Measurements from ENCODE around the gene GUCA1A.
A peak's percentile ranks its signal among the peaks of the same experiment; 100 is the strongest.

Gene GUCA1A

DNA sequence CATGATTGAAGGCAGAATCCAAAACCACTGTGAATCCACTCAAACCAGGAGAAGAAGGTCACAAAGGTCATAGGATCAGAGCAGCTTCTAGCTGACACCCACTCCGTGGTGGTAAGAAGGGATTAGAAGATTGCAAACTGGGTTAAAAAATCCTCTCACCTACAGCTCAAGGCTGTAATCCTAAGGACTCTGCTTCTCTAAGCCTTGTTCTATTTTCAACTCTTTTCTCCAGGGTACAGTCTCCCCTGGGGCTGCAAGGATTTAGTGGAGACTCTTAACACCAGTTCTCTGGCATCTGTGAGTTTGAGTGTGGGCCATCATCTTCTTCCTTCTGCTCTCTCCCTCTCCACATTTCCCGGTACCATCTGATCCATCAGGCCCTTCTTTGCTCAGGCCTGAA is at the start of gene GUCA1A:
Gene GUCA1A, plus strand, starts transcription at position 264 of the 400 bp plus-strand sequence. CDS start 250 bp downstream, outside the sequence.
- no peak for DNase-seq

DNA sequence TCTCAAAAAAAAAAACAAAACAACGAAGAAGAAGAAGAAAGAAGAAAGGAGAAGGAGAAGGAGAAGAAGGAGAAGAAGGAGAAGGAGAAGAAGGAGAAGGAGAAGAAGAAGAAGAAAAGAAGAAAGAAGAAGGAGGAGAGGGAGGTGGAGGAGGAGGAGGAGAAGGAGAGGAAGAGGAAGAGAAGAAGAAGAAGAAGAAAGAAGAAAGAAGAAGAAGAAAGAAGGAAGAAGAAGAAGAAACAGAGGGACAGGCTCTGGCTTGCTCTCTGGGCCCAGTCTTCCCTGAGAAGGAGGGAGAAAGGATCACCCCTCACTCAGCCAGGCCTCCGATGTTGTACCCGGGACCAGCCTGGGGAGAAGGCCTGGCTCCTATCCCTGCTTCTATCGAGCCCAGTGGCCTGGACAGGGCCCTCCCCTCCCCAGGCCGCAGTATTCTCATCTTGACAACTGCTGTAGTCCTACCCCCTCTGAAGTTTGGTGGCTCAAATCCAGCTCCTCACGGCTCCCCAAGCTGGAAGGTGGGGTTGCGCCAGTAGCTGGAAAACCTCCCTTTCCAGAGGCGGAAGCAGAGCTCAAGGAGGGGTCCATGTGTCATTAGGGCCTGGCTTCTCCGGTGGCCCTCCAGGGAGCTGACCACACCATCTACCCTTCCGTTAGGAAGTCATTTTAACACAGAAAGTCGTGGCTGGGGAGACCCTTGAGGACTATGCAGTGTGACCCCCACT is 49.6 kb upstream of the GUCA1A start:
- DNase-seq, result no peak

DNA sequence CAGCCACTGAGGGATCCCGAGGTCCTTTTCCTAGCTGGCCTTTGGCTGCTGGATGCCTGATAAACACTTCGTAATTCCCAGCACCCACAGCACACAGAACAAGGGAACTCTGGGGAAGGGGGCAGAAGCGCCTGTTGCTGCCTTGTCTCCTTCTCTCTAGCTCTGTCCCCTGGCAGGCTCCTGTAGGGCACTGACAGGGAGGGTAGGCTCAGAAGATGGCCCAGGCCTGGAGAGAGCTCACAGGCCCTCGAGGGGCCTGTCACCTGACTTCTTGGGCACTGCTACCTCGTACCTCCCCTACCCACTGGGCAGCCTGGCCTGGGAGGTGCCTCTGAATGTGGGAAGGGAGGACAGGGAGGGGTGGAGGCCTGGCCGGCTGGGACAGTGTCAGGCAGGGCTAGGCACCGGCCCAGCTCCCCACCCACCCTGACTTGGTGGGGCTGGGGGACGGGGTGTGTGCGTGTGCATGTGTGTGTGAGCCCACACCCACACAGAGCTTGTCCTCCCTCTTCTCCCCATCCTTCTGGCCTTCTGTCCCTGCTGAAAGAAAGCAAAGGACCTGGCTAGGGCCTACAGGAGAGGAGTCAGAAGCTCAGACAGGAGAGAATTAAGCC is 48.8 kb upstream of the GUCA1A start:
- DNase-seq, result no peak

DNA sequence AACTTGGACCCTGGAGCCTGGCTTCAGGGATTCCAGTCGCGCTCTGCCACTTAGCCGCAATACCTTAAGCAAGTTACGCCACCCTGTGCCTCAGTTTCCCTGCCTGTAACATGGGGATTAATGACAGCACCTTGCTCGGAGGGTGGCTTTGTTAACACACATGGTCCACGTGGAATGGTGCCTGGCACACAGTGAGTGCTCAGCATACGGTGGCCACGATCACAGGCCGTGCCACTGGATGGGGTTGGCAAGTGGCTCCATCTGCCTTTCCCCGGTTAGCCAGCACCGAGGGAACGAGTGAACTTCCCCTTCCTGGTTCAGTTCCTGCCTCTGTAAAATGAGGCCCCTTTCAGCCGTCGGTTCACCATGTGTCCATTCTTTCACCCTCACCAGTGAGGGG is 47.9 kb upstream of the GUCA1A start:
- DNase-seq, result no peak

DNA sequence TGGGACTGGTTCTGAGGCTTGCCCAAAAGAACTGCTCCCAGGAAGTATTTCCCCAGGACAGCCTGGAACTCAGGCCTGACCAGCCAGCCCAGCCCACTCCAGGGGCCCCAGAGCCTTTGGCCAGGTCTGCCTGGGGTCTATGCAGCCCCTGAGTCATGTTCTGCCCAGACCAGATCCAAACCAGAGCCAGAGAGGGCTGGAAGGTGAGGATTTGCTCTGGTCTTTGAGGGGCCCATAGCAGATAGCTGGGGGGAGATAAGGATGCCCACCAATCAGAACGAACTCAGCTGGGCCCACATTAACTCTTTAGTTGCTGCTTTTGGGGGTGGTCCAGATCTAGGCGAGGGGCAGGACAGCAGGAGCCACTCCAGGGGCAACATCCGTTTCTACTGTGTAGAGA is 47.5 kb upstream of the GUCA1A start:
- no peak for DNase-seq

DNA sequence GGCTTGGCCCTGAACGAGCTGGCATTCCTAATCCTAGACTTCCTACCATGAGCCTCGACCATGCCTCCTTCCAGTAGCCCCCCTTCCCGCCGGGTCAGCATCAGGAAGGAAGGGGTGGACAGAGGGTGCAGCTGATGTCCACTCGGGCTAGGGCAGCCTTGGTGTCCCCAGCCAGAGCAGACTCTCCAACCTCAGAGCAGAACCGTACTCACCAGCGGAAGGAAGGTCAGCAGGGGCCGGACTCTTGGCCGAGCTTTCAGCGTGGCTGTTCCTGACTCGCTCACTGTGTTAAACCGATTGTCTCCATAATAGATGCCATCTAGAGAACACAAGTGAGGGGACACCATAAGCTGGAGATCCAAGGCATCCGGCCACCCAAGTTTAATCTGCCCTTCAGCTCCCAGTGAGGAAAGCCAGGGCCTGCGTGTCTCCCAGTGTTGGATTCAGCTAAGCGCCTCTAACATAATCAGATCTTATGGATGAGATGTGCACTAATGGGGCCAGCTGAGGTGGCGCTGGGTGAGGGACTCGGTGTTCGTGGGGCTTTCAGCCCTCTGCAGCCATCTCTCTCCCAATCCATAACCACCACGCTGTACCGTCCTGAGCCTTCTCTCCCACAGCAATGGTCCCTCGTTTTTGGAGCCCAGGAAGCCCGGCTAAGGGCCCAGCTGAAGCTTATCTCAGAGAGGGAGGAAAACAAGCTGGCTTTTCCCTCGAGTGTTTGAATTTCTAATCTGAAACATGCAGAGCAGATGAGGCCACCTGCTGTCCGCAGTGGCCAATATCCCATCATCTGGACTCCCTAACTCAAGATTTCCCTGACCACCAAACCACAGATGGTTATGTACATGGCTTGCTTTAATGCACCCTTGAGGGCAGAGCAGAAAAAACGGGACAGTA is 44.5 kb upstream of the GUCA1A start:
- DNase-seq, result no peak

DNA sequence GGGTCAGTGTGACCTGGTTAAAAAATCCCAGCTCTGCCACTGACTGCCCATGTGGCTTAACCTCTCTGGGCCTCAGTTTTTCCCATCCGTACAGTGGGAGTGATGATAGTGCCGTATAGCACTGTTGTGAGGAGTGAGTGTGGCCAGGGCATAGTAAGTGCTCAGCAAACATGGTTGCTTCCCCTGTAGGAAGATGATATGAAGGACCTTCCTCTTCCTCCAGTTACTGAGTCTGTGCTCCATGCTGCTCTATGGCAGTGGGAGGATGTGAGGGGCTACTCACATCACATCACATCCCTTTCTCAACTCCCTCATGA is 43.8 kb upstream of the GUCA1A start:
- DNase-seq, result no peak

DNA sequence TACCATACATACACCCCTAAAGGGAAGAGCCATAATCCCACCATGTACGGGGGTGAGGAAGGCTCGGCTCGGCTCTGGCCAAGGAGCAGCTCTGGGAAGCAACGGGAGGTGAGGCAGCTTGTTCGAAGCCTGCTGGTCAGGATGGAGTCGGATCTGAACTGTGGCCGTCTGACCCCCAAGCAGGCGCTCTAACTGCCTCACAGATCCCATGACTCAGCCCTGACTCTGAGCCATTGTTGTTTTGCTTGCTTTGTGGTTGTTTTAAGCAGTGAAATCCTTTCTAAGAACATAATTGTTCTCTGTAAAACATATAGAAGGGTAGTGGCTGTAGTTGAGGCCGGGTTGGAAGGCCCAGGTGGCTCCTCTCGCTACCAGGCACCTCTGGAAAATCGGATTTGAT is 41.6 kb upstream of the GUCA1A start:
- no peak for DNase-seq

DNA sequence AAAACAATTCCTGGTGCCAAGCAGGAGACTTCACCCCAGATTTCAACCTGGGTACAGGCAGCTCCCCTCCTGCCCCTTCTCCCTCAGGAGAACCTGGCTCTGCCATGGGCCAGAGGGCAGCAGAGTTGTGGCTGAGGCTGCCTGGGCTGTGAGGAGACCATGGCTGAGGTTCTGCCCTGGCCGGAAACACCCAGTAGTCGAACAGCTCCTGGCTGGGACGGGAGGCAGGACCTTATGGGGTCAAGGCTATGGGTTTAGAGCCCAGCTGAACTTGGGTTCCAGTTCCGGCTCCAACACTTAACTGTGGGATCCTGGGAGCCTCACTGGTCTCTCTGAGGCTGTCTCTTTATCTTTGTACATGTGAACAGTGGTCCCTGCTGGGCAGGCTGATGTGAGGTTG is 39.2 kb upstream of the GUCA1A start:
- DNase-seq, result no peak

DNA sequence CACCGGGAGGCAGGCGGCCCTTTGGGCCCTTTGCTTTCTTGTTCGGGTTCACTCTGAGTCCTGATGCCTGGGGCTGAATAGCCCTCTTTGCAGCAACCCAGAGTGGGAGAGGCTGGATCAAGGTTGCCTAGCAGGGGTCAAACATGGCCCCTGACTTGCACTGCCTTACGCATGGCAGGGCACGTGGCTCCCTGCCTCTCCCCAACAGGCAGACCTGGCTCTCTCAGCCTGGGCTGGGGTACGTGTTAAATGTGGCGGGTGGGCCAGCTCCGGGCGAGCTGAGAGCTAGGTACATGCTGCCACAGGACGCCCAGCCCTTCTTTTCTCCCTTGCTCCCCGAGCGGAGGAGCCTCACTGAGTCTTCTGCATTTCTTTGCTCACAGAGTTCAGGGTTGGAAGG is 38.0 kb upstream of the GUCA1A start:
- DNase-seq, result no peak

DNA sequence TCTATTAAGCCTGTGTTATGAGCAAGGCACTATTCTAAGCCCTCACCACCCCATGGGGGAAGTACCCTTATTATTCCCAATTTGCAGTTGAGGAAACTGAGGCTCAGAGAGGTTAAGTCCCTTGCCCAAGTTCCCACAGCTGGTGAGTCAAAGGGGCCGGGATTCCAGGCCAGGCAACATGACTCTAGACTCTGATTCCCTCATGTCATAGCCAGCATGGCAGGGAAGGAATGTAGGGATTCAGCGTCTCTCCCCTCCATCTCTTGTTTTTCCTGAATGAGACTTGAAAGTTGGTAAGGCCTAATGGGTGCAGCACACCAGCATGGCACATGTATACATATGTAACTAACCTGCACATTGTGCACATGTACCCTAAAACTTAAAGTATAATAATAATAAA is 37.4 kb upstream of the GUCA1A start:
- no peak for DNase-seq

DNA sequence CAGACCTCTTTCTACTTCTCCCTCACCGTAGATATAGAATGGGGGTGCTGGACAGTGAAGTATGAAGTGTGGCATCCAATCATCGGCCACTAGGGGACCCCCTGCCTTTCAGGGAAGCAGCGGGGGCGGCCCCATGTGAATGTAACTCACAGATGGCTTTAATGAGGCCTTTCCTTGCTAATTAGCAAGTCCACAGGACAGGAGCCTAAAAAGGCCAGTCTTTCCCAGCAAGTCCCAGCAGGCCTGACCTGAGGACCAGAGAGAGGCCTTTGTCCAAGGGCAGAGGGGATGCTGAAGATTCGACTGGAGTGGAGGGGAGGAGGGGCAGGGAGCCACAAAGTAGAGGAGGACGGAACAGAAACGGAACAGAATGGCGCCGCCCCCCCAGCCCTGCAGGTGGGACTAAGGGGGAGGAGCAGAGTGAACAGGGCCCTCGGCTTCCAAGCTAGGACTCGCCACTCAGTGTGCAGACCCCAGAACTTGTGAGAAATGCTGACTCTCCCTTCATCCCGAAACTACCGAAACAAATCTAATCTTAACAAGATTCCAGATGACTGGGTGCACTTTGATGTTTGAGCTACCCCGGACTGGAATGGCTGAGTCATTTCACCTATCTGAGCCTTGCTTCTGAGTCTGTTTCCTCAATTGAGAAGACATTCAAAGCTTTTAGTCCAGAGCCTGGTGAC is 36.5 kb upstream of the GUCA1A start:
- peak; percentile 10 for DNase-seq

DNA sequence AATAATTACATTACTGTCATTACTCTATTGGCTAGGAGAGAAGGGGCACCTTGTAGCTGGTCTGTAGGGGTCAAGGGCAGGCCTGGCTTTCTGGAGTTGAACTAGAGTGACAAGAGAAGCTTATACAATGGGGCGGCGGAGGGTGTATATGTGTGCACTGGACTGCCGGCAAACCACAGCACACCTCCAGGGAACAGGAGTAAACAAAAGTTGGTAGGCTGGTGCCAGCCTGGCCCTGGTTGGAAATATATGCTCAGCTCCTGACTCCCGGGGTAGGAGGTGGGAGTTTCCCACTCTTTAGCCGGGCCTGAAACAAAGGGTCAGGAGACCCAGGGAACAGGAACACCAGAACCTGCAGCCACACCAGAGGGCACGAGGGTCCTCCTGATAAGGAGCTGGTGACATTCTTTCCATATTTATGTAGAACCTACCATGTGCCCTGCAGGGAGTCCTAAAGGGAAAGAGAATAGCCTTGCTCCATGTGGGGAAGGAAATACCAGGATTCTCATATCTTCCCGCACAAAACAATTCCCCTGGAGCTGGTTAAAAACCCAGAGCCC is 35.9 kb upstream of the GUCA1A start:
- DNase-seq, result no peak

DNA sequence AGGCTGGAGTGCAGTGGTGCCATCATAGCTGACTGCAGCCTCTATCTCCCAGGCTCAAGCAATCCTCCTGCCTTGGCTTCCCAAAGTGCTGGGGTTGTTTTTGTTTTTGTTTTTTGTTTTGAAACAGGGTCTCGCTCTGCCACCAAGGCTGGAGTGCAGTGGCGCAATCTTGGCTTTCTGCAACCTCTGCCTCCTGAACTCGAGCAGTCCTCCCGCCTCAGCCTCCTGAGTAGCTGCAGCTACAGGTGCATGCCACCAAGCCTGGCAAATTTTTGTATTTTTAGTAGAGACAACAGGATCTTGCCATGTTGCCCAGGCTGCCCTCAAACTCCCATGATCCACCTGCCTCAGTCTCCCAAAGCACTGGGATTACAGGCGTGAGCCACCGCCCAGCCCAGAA is 35.0 kb upstream of the GUCA1A start:
- no peak for DNase-seq

DNA sequence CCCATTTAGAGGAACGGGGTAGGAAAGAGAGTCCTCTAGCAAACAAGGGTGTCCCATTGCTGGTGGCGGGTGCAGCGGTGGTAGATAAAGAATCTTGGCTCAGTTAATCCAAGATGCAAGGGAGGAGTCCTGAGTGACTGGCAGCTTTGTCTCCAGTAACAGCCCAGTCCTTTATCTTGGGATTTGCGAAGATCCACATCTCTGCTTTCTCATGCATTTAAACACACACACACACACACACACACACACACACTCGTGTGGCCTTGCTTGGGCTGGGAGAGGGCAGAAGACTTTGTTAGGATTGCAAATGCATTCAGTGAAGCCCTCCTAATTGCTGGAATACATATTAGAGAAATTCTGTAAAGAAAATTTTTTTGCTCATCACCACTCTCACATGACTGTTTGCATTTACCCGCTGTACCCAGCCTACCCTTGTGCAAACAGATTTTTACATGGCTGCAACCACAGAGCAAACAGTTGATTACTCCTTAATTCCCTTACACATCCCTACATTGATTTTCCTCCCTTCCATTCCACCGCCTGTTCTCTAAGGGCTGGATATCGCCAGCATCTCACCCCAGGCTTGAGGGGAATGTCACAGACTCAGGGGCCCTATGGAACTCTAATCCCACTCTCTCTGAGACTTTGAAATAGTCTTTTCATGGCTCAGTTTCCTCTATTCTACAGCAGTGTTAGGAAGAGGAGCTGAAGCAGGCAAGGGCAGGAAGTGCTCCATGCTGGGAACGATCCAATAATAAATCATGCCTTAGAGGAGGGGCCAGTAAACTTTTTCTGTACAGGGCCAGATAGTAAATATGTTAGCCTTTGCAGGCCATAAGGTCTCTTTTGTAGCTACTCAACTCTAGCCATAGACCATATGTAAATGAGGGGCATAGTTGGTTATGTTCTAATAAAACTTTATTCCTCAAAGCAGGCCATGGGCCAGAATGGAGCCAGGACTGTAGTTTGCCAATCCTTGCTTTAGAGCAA is 34.2 kb upstream of the GUCA1A start:
- no peak for DNase-seq

DNA sequence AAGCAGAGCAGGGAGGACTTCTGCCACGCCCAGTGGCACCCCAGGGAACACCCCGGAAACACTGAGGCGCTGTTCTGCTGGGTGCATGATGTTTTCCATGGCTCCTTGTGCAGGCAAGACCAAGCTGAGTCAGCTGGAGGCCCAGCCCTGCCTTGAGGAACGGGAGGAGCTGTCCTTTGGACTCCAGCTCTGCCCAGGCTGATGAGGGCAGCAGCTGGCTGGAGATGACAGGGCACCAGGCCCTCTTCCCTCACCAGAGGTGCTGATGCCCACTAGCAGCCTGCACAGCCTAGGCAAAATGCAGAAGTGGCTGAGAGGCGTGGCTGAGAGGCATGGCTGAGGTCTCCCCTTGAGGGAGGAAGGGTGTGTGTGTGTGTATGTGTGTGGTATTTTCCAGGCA is 33.1 kb upstream of the GUCA1A start:
- DNase-seq, result no peak

DNA sequence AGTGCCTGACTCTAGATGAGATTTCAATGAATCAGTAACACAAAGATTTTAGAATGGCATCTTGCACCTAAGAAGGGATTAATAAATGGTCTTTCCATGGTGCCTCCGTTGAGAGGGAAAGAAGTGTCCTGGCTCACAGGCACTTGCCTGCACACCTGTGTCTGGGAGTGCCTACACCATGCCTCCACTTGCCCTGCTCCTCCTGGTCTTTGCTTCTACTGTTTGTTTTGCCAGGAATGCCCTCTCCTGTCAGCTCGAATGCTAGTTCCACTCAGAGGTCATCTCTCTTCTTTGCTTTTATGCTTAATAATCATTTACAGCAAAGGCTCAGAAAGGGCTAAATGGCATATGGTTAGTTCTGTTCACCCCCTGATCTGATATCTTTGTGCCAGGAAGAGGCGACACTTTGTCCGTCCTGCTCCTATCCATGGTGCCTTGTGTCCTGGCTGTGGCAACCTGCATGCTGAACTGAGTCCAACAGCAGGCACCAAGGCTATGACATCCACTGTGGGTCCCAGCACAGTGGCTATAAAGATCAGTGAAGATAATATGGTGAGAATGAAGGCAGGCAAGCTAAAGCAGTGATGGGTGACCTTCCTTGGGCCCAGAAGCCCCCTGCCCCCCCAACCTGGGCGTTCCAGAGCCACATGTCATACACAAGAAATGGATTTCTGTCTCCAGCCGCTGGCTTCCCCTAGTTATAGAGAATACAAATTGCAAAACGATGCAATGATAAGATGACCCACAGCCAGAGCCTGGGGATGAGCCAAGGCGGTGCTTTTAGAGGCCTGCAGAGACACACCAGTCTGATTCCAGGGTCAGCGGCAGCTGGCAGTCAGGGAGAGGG is 32.2 kb upstream of the GUCA1A start:
- DNase-seq, result no peak

DNA sequence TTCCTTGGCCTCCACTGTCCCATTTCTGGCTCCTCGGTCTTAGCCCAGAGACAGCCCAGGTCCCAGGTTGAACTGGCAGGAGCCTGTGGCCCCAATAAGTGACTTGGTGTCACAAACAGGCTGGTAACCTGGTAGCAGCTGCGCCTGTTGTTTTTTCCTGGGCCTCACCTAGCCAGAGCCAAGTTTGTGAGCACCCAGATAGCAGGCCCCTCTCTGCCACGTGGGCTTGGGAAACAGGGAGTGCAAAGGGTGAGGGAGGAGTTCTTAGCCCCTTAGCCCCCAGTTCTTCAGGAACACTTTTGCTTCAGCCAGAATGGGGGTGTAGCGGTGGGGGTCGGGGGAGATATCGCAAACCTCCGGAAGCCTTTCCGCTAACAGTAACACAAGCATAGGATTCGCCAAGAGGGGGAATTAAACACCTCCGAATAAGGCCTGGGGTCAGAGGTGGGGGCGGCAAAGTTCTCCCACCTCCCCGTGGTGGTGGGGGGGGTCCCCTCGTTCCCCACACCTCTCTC is 31.5 kb upstream of the GUCA1A start:
- DNase-seq, result no peak

DNA sequence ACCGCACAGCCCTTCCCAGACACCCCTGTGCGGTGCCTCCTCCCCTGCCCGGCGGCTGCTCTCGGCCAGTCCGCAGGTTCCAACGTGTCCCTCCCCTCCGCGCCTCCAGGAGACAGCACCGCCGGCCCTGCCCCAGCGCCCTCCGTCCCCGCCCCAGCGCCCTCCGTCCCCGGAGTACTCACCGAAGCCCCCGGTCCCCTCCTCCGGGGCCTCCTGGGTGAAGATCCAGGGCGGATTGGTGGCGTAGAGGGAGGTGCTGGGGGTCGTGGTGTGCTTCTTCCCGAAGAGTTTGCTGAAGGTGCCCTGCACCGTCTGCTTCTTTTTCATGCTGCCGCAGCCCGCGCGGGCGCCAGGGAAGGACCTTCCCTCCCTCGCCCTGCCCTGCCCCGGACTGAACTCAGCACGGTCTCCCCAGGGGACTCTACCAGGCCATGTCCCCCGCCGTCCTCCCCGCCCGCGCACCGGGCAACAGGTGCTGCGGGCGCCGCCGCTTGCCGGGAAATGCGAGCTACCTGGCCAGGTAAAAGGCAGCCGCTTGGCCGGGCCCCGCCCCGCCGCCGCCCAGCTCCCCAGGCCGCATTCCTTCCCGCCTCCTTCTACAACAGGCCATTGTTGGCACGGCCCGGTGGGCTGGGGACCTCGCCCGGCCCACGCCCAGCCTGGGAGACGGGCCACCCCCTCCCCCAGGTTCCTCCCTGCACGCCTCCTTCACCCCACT is 30.9 kb upstream of the GUCA1A start, which contains the start of gene C6orf132:
Gene C6orf132, minus strand, starts transcription at position 503 of the 718 bp plus-strand sequence. Its CDS starts 176 bp downstream, at position 327.
- no peak for DNase-seq

DNA sequence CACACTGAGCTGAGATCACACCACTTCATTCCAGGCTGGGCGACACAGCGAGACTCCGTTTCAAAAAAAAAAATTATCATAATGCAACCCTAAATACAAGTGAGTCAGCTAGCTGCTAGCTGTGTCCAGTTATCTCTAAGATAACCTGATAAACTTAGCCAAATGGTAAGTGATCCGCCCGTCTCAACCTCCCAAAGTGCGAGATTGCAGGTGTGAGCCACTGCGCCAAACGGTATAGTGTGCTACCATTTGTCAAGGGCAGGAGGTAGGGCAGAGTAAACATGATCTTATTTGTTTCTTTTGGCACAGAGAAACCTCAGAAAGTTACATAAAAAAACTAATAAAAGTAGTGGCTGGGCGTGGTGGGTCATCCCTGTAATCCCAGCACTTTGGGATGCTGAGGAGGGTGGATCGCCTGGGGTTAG is 26.0 kb upstream of the GUCA1A start:
- DNase-seq, result no peak
